HAP-1 (cell line): ENCODE results near the gene PDE4B.

ENCODE experiments used
- DNase-seq, 2 experiments: peaks; one replicate each; pipeline ENCODE4 v3.0.0-alpha.2; 2016 to 2020; ENCODE audit warnings: low spot score in 2 of 2
- H3K27me3 ChIP-seq: fragments of 250-450 bp; sonication (Bioruptor Pico); 2 replicates; pipeline ENCODE4 v1.5.1; 2020; ENCODE audit warnings: low read depth, mild to moderate bottlenecking, moderate library complexity
- H3K36me3 ChIP-seq: fragments of 250-450 bp; sonication (Bioruptor Pico); replicated peaks from 2 replicates; pipeline ENCODE4 v1.5.1; 2020; ENCODE audit warnings: mild to moderate bottlenecking
- H3K4me1 ChIP-seq: fragments of 250-450 bp; sonication (Bioruptor Pico); 2 replicates; pipeline ENCODE4 v1.5.1; 2020; ENCODE audit warnings: mild to moderate bottlenecking
- H3K4me3 ChIP-seq: fragments of 250-450 bp; sonication (Bioruptor Pico); 2 replicates; pipeline ENCODE4 v1.5.1; 2020; ENCODE audit warnings: mild to moderate bottlenecking, moderate library complexity
- H3K9me3 ChIP-seq: fragments of 250-450 bp; sonication (Bioruptor Pico); 2 replicates; pipeline ENCODE4 v1.5.1; 2020; ENCODE audit warnings: mild to moderate bottlenecking, moderate library complexity
- in situ Hi-C: fragments of 300-500 bp; cut with MboI; formaldehyde crosslinking; loops from 3 replicates; pipeline ENCODE4 v1.14.3; 2020; ENCODE audit warnings: low sequenced_read_pairs, inconsistent platforms, mixed read lengths

PDE4B gene

DNA sequence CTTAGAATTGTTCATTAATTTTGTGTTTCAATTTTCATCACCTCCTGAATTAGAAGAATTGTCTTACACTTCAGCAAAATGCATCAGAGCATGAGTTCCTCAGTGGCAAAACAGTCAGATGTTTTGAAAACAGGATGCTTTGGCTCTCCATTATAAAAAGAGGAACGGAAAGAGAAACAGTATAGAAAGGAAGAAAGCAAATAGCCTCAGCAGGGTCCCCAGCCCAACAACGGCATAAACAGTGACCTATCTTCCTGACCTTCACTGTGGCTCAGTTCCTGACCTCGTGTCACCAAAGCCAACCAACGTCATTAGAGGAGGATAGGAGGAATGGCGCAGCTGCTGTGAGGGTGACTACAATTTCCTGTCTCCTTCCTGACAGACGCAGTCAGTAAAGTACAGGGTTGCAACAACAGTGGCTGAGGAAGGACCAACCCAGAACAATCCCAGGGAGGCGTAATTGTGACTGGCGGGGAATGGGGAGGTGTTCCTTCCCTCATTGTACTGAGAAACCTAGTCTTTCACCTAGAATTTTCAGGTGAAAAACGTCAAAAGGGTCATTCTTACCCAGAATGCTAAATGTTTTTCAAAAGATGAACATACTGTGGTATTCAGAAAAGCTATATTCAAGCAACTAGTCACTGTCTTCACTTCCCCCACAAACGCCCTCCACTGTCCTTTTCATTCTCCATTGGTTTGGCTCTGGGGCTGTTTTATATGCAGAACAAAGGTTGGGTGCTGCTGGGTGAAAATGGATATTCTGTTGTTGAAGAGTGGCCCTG, 543.4 kb downstream of the PDE4B start:
- DNase-seq, result no peak
- peaks cover 33% of the 10 kb centered on the region for H3K4me1 ChIP-seq
- peaks cover 11% of the 10 kb centered on the region for H3K27me3 ChIP-seq
- no peaks in the 10 kb centered on the region for H3K36me3 ChIP-seq
- in situ Hi-C loops, result no loop called here
- H3K9me3 ChIP-seq, result no peaks in the 10 kb centered on the region
- H3K4me3 ChIP-seq, result no peak overlapping the region

DNA sequence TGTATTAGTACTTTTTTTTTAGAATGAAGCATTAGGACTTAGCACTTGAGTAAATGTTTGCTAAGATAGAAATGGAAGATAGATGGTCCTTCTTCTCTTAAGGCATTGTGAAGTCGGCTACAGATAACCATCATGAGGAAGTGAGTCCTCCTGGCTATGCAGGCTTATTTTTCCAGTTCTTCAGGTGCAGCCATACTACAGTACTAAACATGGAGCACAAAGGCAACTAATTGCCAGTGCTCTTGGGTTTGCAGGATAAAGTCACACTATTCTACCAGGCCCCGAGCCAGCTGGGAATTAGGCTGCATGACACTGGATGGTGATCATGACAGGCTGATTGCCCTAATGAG, 543.9 kb downstream of the PDE4B start:
- H3K36me3 ChIP-seq, result no peaks in the 10 kb centered on the region
- in situ Hi-C loops, result no loop called here
- no peak overlapping the region for H3K4me3 ChIP-seq
- H3K27me3 ChIP-seq, result peaks cover 11% of the 10 kb centered on the region
- DNase-seq, result no peak
- H3K4me1 ChIP-seq, result peaks cover 29% of the 10 kb centered on the region
- H3K9me3 ChIP-seq, result no peaks in the 10 kb centered on the region

DNA sequence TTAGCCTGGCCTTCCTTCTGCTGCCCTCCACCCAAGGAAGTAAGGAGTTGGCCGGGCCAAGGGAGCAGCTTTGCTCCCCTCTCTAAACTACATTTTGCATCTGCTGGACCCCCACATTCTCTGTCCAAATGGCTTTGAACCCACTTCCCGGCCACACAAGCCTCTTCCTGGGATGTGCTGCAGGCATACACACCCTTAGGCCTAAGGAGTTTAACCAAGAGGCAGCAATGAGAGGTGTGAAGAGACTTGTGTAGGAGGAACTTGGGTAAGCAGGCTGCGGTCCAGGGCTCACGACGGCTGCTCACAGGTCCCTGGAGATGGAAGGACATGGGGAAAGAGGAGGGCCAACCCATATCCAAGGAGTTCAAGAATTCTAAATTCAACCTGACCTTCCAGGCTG, 544.6 kb downstream of the PDE4B start:
- in situ Hi-C loops, result no loop called here
- no peak for DNase-seq
- Histone ChIP-seq H3K27me3 (peaks cover 11% of the 10 kb centered on the region), H3K36me3 (no peaks in the 10 kb centered on the region), H3K4me1 (peaks cover 25% of the 10 kb centered on the region), H3K9me3 (no peaks in the 10 kb centered on the region), H3K4me3 (no peak overlapping the region)

DNA sequence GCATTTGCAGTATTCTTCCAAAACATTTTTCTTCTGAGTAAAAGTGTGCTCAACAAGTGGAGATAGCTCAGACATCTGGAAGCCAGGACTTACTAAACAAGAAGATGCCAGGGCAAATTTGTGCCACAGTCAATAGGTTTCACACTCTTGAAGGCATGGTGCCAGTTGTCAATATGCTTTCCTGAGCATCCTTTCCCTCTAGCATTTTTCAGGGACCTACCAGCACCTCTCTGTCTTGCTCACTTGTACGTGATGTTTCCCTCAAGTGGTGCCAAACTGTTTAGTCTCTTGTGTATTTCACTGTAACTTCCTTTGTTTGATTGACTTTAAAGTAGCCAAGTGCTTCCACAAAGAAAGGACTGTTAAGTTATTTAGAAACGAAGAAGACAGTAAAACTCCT, 547.2 kb downstream of the PDE4B start:
- Histone ChIP-seq H3K4me1 (peaks cover 2% of the 10 kb centered on the region), H3K27me3 (peaks cover 2% of the 10 kb centered on the region), H3K4me3 (no peak overlapping the region), H3K36me3 (no peaks in the 10 kb centered on the region), H3K9me3 (no peaks in the 10 kb centered on the region)
- no peak for DNase-seq
- in situ Hi-C loops, result no loop called here

DNA sequence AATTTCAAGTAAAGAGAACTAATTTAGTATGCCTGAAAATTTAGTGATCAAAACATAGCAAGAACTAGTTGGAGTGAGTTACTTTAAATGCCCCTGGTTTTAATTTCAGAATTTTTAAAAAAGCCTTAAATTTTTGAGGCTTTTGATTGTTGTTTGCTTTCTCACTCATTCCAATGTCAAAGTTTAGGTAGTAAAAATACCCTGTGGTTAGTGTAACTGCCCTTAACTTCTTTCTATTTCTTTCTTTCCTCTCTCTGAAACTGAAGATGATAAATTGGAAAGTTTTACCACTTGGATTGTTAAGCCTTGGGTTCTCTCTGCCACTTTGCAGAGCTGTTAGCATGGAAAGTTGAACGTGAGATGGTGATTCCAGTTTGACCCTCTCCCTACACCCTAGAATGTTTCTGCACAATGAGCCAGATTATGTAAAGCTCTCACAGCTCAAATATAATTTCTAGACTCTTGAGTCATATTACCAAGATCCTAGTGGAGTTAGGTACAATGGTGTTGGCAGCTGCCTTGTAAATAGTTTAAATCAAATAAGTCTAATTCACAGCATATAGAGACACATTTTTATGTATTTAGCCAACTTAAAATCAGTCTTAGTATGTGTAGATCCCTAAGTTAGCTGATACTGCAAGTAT, 548.9 kb downstream of the PDE4B start:
- DNase-seq, result no peak
- Histone ChIP-seq H3K4me1 (no peaks in the 10 kb centered on the region), H3K36me3 (no peaks in the 10 kb centered on the region), H3K9me3 (no peaks in the 10 kb centered on the region), H3K4me3 (no peak overlapping the region), H3K27me3 (no peaks in the 10 kb centered on the region)
- in situ Hi-C loops, result no loop called here

DNA sequence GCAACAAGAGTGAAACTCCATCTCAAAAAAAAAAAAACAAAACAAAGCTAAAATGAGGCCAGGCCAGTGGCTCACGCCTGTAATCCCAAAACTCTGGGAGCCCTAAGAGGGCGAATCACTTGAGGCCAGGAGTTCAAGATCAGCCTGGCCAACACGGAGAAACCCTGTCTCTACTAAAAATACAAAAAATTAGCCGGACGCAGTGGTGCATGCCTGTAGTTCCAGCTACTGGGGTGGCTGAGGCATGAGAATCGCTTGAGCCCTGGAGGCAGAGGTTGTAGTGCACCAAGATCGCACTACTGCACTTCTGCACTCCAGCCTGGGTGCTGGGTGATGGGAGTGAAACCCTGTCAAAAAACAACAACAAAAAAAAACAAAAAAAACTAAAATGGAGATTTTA, 550.0 kb downstream of the PDE4B start:
- Histone ChIP-seq H3K4me3 (no peak overlapping the region), H3K27me3 (no peaks in the 10 kb centered on the region), H3K9me3 (no peaks in the 10 kb centered on the region), H3K36me3 (no peaks in the 10 kb centered on the region), H3K4me1 (no peaks in the 10 kb centered on the region)
- DNase-seq, result no peak
- in situ Hi-C loops, result no loop called here

DNA sequence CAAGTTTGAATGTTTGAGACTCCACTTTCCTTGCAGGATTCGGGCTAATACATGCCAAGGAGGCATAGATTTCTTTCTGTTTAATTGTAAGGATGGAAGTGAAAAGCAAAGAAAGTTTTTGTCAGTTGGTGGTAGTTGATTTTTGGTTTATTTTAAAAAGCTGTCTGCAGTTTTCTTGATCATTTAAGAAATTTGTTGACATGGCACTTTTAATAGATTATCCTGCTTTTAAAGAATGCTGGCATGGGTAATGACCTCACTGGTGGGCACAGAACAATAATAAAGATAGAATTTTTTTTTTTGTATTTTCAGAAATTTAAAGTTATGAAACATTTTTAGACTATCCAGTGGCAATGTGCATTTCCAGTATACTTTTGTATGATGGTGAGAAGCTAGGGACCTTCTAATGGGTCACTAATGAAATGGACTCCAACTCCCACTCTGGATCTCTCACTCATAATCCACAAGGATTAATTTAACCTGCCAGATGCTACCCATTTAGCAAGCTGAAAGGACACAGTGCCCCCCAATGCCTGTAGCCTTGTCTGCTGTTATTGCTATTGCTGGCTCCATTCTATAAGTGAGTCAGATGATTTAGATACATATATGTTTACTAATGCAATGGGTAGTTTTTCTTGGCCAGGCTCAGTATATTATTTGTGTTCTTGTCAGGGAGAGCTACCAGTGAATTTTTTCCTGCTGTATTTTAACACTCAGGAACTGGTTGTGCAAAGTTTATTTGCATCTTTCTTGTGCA, 551.1 kb downstream of the PDE4B start:
- Histone ChIP-seq H3K9me3 (no peaks in the 10 kb centered on the region), H3K4me3 (no peak overlapping the region), H3K27me3 (no peaks in the 10 kb centered on the region), H3K4me1 (no peaks in the 10 kb centered on the region), H3K36me3 (no peaks in the 10 kb centered on the region)
- in situ Hi-C loops, result no loop called here
- DNase-seq, result no peak

DNA sequence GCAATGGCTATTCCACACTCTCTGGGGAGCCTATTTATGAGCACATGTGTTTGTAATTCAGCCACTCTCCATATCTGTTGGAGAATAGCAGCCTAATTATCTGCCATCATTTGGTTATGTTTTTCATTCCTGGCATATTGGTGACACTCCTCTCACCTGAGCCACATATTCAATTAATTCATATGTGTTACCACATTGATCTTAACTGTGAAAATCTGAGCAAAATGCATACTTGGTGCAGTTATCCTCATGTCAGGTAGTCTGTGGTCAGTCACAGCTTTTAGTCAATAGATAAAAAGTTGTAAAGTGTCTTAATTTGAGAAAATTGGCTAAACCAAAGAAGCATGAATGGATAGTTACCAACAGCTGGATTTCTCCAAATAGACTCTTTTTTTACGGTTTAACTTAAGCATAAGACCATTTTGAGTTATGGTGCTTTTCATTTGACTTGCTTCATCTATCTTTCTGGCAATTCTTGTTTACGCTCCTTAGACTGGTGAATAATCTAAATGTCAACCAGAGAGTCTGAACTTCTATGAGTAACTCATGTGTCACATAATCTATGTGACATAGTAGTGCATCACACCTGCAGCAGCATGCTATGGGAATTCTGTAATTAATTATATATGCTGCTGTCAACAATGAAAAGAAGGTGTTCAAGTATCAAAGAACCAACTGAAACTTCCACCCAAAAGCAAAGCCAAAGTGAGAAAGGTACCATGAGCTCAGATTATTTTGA, 553.5 kb downstream of the PDE4B start:
- in situ Hi-C loops, result no loop called here
- peaks cover 5% of the 10 kb centered on the region for H3K4me1 ChIP-seq
- H3K9me3 ChIP-seq, result no peaks in the 10 kb centered on the region
- H3K4me3 ChIP-seq, result no peak overlapping the region
- no peaks in the 10 kb centered on the region for H3K27me3 ChIP-seq
- no peak for DNase-seq
- H3K36me3 ChIP-seq, result no peaks in the 10 kb centered on the region

DNA sequence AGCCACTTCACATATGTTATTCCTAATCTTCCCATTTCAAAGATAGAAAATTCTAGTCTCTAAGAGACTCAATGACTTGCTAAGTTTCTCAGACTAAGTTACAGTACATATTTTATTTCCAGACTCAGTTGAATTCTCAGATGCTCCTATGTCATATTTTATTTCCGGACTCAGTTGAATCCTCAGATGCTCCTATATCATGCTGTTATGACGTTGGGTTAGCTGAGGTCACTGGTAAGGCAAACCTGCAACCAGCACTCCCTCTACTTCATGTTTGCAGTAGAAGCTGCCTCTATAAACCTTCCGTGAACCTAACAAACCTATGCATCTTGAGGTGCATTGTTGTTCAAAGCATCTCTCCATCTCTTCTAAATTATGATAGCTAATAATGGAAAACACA, 554.2 kb downstream of the PDE4B start:
- in situ Hi-C loops, result no loop called here
- no peak overlapping the region for H3K4me3 ChIP-seq
- no peaks in the 10 kb centered on the region for H3K36me3 ChIP-seq
- no peak for DNase-seq
- no peaks in the 10 kb centered on the region for H3K9me3 ChIP-seq
- no peaks in the 10 kb centered on the region for H3K27me3 ChIP-seq
- H3K4me1 ChIP-seq, result peaks cover 5% of the 10 kb centered on the region

DNA sequence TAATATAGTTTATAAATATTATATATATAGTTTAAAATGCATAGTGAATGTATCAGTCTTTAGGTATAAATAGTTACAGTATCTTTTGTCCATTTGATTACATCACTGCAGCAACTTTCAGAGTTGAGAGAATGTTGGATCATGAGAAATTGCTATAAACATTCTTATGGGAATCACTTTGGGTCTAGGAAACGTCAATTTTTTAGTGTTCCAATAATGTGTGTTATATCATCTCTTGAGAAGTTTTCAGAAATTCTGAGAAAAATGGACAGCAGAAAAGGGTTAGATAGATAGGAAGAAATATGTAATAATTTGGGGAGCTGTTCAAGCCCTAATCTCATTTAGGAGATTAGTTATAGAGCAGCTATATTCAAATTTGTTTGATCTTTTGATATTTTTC, 556.1 kb downstream of the PDE4B start:
- Histone ChIP-seq H3K27me3 (no peaks in the 10 kb centered on the region), H3K9me3 (no peaks in the 10 kb centered on the region), H3K4me1 (peaks cover 5% of the 10 kb centered on the region), H3K36me3 (no peaks in the 10 kb centered on the region), H3K4me3 (no peak overlapping the region)
- in situ Hi-C loops, result no loop called here
- no peak for DNase-seq

DNA sequence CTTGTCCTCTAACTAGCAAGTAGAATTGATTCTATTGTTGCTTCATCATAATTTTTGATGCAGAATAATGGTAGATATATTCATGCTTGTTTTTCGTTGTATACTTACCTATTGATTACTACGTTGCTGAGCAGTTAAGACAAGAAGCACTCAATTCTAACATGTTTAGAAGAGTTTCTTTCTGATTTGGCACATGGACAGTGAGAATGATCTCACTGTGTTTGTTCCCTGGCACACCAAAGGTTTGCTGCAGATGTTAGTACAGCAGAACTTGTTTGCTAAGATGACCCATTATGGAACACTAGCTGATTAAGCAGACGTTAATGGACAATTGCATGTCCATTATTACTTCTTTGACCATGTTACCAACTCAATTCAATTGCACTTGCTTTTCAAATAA, 556.5 kb downstream of the PDE4B start:
- H3K36me3 ChIP-seq, result no peaks in the 10 kb centered on the region
- no peak for DNase-seq
- H3K4me3 ChIP-seq, result no peak overlapping the region
- no peaks in the 10 kb centered on the region for H3K27me3 ChIP-seq
- in situ Hi-C loops, result no loop called here
- no peaks in the 10 kb centered on the region for H3K9me3 ChIP-seq
- peaks cover 10% of the 10 kb centered on the region for H3K4me1 ChIP-seq

DNA sequence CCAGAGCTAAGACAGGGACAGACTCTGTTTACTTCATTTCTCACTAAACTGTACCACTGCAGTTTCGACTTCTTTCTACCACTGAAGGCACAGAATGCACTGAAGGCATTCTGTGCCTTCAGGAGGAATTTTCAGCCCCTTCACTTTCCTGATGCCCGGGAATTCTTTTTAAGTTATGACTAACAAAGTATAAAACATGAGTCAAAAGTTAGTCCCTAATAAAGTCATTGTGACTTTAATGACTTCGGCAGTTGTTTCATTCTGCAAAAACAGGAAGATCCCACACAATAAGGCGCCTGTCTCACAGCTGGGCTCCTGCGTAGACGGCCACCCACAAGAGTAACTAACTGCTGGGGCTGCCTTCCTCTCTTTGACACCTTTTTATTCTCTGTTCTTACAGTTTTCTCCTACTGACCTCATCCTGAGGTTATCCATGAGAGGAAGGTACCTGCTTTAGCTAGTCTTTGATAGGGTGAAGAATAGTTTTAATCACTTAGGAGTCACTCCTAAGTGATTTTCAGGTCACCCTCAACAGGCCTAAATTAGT, 557.4 kb downstream of the PDE4B start:
- no peak for DNase-seq
- Histone ChIP-seq H3K36me3 (no peaks in the 10 kb centered on the region), H3K4me3 (no peak overlapping the region), H3K27me3 (no peaks in the 10 kb centered on the region), H3K4me1 (peaks cover 18% of the 10 kb centered on the region), H3K9me3 (no peaks in the 10 kb centered on the region)
- in situ Hi-C loops, result no loop called here

DNA sequence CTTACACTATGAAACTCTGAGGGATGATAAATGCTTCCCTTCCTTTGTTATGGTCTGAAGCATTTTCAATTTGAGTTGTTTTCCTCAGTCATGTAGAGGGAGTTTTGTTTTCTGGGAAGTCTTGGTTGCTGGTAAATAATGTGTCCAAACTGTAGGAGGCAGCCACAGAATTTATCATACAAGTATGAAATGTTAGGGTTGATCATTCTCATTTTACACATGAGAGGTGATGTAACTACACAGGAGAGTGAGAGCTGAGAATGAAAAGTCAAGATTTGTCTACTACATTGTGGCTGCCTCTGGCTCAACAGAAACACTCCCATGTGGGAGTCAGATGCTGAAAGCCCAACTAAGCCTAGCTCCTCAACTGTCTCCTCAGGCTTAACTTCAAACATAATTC, 558.8 kb downstream of the PDE4B start:
- no peaks in the 10 kb centered on the region for H3K27me3 ChIP-seq
- no peaks in the 10 kb centered on the region for H3K36me3 ChIP-seq
- H3K9me3 ChIP-seq, result no peaks in the 10 kb centered on the region
- H3K4me1 ChIP-seq, result peaks cover 26% of the 10 kb centered on the region
- DNase-seq, result no peak
- in situ Hi-C loops, result no loop called here
- H3K4me3 ChIP-seq, result no peak overlapping the region
